Measurements from ENCODE around the gene SSBP1.

Gene SSBP1

GRCh38 chr7:141785706-141786552, 47.8 kb downstream of the SSBP1 start:
- peak; percentile 41 for DNase-seq

- DNase-seq: no peak
Measured at GRCh38 chr7:141788296-141788695, 50.1 kb downstream of the SSBP1 start.

GRCh38 chr7:141789917-141790316, 51.8 kb downstream of the SSBP1 start, which contains the start of gene TAS2R5:
TAS2R5 (plus strand) TSS chr7:141790217; CDS start chr7:141790362, 145 bp downstream.
- no peak for DNase-seq

- no peak for DNase-seq
Measured at GRCh38 chr7:141792526-141792925, 54.4 kb downstream of the SSBP1 start.

Measured in fibroblast of skin of scalp (primary cell).